ENCODE measurements around the gene SNRPB2. TPM values are rescaled to one million over a fixed set of nuclear protein-coding genes. Genes with fewer than 3 reads are reported as not detected.

SNRPB2 gene
- polyA plus RNA-seq, 1 donor from 2014 or later: 302 TPM

DNA sequence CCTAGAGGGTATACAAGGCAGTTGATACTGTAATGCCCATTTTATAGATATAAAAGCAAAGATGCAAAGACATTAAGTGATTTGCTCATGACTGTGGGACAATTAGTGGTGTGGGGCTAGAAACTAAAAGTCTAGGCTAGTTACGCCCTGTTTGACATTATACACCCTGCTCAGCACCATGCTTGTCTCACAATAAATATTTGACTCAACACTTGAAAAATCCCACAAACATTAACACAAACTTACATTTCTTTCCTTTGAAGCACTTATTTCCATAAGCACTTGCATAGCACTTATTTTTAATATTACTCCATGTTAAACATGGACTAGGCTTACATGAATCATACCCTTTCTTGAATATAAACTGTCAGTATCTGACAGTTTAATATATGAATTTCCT, 36.5 kb upstream of the SNRPB2 start:
- Histone ChIP-seq H3K27me3 (ENCODE audit: insufficient read depth, low read depth, low read length) (no peaks in the 10 kb centered on the region), H3F3A (ENCODE audit: insufficient read depth, low read length, poor library complexity, severe bottlenecking) (no peaks in the 10 kb centered on the region), H2AFZ (ENCODE audit: low read depth, low read length) (no peak overlapping the region), H3K9ac (ENCODE audit: low read length) (no peak overlapping the region), H3K9me2 (ENCODE audit: insufficient read depth, low read length) (no peaks in the 10 kb centered on the region), H4K20me1 (ENCODE audit: insufficient read depth) (no peaks in the 10 kb centered on the region), H3K9me3 (ENCODE audit: low read length) (no peaks in the 10 kb centered on the region), H3K27ac (ENCODE audit: low read length) (no peak overlapping the region), H3K79me2 (replicated peaks; ENCODE audit: insufficient read depth, low read length) (no peaks in the 10 kb centered on the region), H3K4me3 (ENCODE audit: low read length) (no peak overlapping the region), H3K4me2 (ENCODE audit: low read length) (no peak overlapping the region), H3K36me3 (ENCODE audit: insufficient read depth, low read length) (no peaks in the 10 kb centered on the region)
- TF ChIP-seq RAD21 (conservative IDR thresholded peaks at IDR 0.05) (no peak), MXI1 (conservative IDR thresholded peaks at IDR 0.05; ENCODE audit: poor library complexity, severe bottlenecking) (no peak), TAF1 (IDR thresholded peaks at IDR 0.05; ENCODE audit: low read depth) (no peak), EP300 (conservative IDR thresholded peaks at IDR 0.05; ENCODE audit: poor library complexity, severe bottlenecking) (no peak), SMC3 (conservative IDR thresholded peaks at IDR 0.05; ENCODE audit: poor library complexity) (no peak), POLR2AphosphoS5 (IDR thresholded peaks at IDR 0.05) (no peak), EZH2 (IDR thresholded peaks at IDR 0.05; ENCODE audit: borderline replicate concordance, insufficient read depth, low read length, poor library complexity, severe bottlenecking) (no peak)
- TF ChIP-seq, protein P1, sequence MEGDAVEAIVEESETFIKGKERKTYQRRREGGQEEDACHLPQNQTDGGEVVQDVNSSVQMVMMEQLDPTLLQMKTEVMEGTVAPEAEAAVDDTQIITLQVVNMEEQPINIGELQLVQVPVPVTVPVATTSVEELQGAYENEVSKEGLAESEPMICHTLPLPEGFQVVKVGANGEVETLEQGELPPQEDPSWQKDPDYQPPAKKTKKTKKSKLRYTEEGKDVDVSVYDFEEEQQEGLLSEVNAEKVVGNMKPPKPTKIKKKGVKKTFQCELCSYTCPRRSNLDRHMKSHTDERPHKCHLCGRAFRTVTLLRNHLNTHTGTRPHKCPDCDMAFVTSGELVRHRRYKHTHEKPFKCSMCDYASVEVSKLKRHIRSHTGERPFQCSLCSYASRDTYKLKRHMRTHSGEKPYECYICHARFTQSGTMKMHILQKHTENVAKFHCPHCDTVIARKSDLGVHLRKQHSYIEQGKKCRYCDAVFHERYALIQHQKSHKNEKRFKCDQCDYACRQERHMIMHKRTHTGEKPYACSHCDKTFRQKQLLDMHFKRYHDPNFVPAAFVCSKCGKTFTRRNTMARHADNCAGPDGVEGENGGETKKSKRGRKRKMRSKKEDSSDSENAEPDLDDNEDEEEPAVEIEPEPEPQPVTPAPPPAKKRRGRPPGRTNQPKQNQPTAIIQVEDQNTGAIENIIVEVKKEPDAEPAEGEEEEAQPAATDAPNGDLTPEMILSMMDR (IDR thresholded peaks at IDR 0.05; ENCODE audit: poor library complexity, severe bottlenecking): no peak
- TF ChIP-seq, protein P2, sequence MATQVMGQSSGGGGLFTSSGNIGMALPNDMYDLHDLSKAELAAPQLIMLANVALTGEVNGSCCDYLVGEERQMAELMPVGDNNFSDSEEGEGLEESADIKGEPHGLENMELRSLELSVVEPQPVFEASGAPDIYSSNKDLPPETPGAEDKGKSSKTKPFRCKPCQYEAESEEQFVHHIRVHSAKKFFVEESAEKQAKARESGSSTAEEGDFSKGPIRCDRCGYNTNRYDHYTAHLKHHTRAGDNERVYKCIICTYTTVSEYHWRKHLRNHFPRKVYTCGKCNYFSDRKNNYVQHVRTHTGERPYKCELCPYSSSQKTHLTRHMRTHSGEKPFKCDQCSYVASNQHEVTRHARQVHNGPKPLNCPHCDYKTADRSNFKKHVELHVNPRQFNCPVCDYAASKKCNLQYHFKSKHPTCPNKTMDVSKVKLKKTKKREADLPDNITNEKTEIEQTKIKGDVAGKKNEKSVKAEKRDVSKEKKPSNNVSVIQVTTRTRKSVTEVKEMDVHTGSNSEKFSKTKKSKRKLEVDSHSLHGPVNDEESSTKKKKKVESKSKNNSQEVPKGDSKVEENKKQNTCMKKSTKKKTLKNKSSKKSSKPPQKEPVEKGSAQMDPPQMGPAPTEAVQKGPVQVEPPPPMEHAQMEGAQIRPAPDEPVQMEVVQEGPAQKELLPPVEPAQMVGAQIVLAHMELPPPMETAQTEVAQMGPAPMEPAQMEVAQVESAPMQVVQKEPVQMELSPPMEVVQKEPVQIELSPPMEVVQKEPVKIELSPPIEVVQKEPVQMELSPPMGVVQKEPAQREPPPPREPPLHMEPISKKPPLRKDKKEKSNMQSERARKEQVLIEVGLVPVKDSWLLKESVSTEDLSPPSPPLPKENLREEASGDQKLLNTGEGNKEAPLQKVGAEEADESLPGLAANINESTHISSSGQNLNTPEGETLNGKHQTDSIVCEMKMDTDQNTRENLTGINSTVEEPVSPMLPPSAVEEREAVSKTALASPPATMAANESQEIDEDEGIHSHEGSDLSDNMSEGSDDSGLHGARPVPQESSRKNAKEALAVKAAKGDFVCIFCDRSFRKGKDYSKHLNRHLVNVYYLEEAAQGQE (IDR thresholded peaks at IDR 0.05; ENCODE audit: borderline replicate concordance): no peak

DNA sequence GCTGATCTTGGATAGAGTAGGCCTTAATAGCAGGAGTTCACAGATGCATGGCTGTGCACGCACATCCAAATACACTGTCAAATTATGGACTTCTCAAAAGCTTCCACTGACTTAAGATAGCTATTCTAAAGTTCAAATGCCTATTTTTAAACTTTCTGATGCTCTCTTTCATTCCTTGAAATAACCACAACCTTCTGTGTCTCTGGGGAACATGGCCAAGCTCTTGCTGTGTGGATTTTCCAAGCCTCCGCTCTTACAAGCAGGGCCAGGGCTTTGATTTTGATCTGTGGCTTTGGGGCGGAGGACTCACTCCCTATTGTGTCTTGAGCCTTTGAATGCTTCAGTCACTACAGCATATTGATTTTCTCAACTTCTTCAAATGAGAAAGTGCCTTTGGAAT, 35.7 kb upstream of the SNRPB2 start:
- Histone ChIP-seq H3K9me3 (ENCODE audit: low read length) (no peaks in the 10 kb centered on the region), H4K20me1 (ENCODE audit: insufficient read depth) (no peaks in the 10 kb centered on the region), H3K4me3 (ENCODE audit: low read length) (no peak overlapping the region), H3K4me2 (ENCODE audit: low read length) (no peak overlapping the region), H3K9ac (ENCODE audit: low read length) (no peak overlapping the region), H3K27me3 (ENCODE audit: insufficient read depth, low read depth, low read length) (no peaks in the 10 kb centered on the region), H3K79me2 (replicated peaks; ENCODE audit: insufficient read depth, low read length) (no peaks in the 10 kb centered on the region), H2AFZ (ENCODE audit: low read depth, low read length) (no peak overlapping the region), H3K27ac (ENCODE audit: low read length) (no peak overlapping the region), H3K9me2 (ENCODE audit: insufficient read depth, low read length) (no peaks in the 10 kb centered on the region), H3F3A (ENCODE audit: insufficient read depth, low read length, poor library complexity, severe bottlenecking) (no peaks in the 10 kb centered on the region), H3K36me3 (ENCODE audit: insufficient read depth, low read length) (no peaks in the 10 kb centered on the region)
- TF ChIP-seq RAD21 (conservative IDR thresholded peaks at IDR 0.05) (no peak), POLR2AphosphoS5 (IDR thresholded peaks at IDR 0.05) (no peak)
- TF ChIP-seq, protein P2 (IDR thresholded peaks at IDR 0.05; ENCODE audit: borderline replicate concordance): no peak

Data from neural cell (in vitro differentiated cells).